AG04449 (cell line): Measurements from ENCODE around the gene DCUN1D4.

Experiments used
- CTCF ChIA-PET: fragments of 350-600 bp; formaldehyde crosslinking; extraction: SDS; loops from one replicate; lab custom pipeline; 2021; ENCODE audit warnings: antibody characterized with exemption; lab: Yijun Ruan, JAX
- POLR2A ChIA-PET: fragments of 400-600, 350-600 bp; formaldehyde crosslinking; extraction: SDS; loops from one replicate; lab custom pipeline; 2020; ENCODE audit warnings: antibody characterized with exemption, inconsistent platforms; lab: Yijun Ruan, JAX
- DNase-seq: peaks from one replicate; pipeline ENCODE4 v3.0.0-alpha.2; 2010; ENCODE audit warnings: low read depth, low spot score
- H3K4me3 ChIP-seq: 2 replicates; pipeline ENCODE4 v1.5.1; 2011; ENCODE audit warnings: low read depth, mild to moderate bottlenecking, control low read depth, low read length
- TF ChIP-seq, protein P1 (sequence below): IDR thresholded peaks from one replicate; pipeline ENCODE4 v1.5.1; 2011; ENCODE audit warnings: mild to moderate bottlenecking, moderate library complexity, low read length, control low read depth, inconsistent platforms; ENCODE audit not compliant: insufficient read depth; ENCODE audit errors: missing control alignments

DCUN1D4 gene

DNA sequence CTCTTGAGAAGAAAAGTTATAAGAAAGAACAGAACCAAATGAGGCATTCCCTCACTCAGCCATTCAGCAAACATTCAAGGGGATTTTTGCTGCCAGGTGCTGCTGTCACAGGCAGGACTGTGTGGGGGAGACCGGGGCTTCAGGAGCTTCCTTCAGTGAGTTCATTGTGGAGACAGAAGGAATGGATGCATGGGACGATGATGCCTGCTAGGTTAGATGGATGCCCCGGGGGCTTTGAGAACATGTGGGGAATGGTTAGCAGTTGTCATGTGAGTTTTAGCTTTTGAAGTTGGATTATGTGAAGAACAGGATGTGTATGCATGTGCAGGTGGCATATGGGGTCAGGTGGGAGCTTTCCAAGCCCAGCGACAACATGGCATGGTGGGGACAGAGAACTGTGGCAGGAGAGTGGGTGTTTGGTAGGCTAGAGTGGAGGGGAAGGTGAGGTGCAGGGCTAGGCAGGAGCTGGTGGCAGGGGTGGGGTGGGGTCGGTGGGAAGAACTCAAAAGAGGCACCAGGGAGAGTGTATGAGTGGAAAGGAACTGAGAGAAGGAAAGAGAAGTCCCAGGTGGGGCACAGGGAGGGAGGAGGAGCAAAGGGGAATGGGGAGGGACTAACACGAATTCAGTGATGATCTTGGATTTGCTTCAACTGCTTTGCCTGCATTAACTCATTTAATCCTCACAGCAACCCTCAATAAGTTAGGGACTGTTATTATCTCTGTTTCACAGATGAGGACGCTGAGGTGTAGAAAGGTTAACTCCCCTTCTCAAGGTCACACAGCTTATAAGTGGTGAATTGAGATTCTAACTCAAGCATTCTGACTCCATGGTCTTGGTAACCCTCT is 8.4 kb downstream of the DCUN1D4 start:
- CTCF ChIA-PET: no interaction called here
- no peak overlapping the region for H3K4me3 ChIP-seq
- DNase-seq: no peak
- TF ChIP-seq, protein P1, sequence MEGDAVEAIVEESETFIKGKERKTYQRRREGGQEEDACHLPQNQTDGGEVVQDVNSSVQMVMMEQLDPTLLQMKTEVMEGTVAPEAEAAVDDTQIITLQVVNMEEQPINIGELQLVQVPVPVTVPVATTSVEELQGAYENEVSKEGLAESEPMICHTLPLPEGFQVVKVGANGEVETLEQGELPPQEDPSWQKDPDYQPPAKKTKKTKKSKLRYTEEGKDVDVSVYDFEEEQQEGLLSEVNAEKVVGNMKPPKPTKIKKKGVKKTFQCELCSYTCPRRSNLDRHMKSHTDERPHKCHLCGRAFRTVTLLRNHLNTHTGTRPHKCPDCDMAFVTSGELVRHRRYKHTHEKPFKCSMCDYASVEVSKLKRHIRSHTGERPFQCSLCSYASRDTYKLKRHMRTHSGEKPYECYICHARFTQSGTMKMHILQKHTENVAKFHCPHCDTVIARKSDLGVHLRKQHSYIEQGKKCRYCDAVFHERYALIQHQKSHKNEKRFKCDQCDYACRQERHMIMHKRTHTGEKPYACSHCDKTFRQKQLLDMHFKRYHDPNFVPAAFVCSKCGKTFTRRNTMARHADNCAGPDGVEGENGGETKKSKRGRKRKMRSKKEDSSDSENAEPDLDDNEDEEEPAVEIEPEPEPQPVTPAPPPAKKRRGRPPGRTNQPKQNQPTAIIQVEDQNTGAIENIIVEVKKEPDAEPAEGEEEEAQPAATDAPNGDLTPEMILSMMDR: no peak
- POLR2A ChIA-PET: interaction anchor here (2.3 kb wide), 1 partner anchor 9 kb away, joined by 6 read pairs; the partner anchor contains the start of gene DCUN1D4

DNA sequence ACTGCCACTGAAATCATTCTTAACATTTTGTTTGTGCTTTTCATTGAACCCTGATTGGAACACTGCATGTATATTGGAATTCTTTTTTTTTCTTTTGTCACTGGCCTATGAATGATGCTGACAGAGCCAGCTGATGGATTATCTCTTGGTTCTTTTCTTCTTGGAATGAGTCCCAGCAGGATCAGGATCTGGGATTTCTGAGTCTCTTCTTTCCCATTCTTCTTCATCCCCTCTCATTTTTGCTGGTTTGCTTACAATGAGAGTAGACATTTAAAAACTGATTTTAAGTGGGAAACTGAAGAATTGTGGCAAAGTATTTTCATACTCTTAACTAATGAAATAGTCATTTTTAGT is 9.0 kb downstream of the DCUN1D4 start:
- no peak overlapping the region for H3K4me3 ChIP-seq
- TF ChIP-seq, protein P1: no peak
- CTCF ChIA-PET: no interaction called here
- DNase-seq: no peak
- POLR2A ChIA-PET: interaction anchor here (2.3 kb wide), 1 partner anchor 9 kb away, joined by 6 read pairs; the partner anchor contains the start of gene DCUN1D4

DNA sequence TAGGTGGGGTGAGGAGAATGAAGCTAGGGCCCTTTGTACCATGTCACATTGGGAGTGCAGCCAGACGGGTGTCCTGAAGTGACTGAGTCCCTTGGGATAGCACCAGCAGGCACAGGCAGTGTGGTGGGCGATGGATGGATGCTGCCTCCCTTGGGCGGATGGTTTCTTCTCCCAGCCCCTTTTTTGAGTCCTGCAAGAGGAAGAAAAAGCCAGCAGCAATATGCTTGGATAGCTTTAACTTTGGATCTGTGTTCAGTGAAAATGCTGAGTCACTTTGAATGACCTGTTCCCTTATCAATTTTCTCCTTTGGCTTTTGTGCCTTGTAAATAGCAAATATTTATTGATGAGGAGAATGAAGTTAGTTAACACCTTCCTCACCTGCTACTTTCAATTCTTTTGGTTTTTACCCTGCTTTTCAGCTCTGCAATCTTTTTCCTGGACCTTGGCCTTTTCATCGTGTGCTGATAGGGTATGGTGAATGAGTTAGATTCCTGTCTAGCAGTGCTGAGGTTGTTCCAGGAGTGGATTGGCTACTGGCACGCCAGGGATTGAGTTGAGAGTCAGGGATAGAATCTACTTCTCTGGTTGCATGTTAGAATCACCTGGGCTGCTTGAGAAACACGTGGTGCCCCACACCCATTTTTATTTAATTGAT is 10.2 kb downstream of the DCUN1D4 start:
- no peak for DNase-seq
- TF ChIP-seq, protein P1: no peak
- no peak overlapping the region for H3K4me3 ChIP-seq
- POLR2A ChIA-PET: interaction anchor here (2.3 kb wide), 1 partner anchor 11 kb away, joined by 6 read pairs; the partner anchor contains the start of gene DCUN1D4
- CTCF ChIA-PET: interaction anchor here (0.6 to 1.8 kb wide), 5 partner anchors 9 to 787 kb away, joined by 3 to 10 read pairs (median 3); no protein-coding TSS in a partner anchor

DNA sequence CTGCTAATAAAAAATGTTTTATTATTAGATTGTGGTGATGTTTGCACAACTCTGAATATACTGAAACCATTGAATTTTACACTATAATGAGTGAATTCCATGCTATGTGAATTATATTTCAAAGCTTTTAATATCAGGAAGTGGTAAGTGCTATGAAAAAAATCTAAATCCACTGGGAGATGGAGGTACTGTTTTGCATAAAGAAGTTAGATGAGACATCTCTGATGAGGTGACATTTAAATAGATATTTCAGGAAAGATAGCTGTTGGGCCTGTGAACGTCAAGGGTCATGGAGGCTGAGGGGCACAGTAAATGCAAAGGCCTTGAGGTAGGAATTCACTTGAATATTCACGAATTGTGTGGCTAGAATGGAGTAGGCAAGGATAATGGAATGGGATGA is 12.3 kb downstream of the DCUN1D4 start:
- H3K4me3 ChIP-seq: no peak overlapping the region
- no peak for DNase-seq
- TF ChIP-seq, protein P1: no peak
- ChIA-PET CTCF (interaction anchor here (2.1 kb wide), 1 partner anchor 40 kb away, joined by 7 read pairs; no protein-coding TSS in a partner anchor), POLR2A (no interaction called here)

DNA sequence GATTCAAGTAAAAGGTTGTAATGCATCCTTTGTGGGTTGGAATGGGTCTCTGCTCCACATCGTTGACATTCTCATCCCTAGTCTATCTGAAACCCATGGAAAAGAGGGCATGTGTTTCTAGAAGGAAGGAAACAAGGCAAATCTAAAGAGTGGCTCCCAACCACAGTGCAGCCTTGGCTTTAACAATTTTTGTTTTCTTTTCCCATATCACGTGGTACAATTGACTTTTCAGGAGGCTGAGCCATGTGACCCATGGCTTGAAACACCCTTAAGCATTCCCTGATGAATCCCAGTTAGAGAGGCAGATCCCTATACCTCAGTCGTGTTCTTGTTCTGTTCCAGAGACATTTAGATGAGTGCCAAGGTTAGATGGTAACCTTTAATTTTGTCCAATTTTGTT is 12.8 kb downstream of the DCUN1D4 start:
- POLR2A ChIA-PET: no interaction called here
- DNase-seq: no peak
- TF ChIP-seq, protein P1: no peak
- no peak overlapping the region for H3K4me3 ChIP-seq
- CTCF ChIA-PET: interaction anchor here (2.1 kb wide), 1 partner anchor 40 kb away, joined by 7 read pairs; no protein-coding TSS in a partner anchor
